IMR-90 (cell line): ENCODE results near the gene LYRM4. TPM values are rescaled to one million over a fixed set of nuclear protein-coding genes. Genes with fewer than 3 reads are reported as not detected.

ENCODE experiments used
- ATAC-seq: fragments of 200-7000 bp; cut with Tn5 transposase; 2 replicates; pipeline ENCODE4 v1.9.1; 2020; ENCODE audit warnings: low read depth, mild to moderate bottlenecking, moderate library complexity
- BruUV-seq: library from RNA; stranded (reverse); fragments of 400-500 nt; replicated peaks from 2 replicates; lab custom pipeline; 2021; lab: Mats Ljungman, UMichigan
- CTCF ChIA-PET: fragments of 300-600 bp; formaldehyde crosslinking; extraction: SDS; loops from one replicate; lab custom pipeline; 2021; ENCODE audit warnings: antibody characterized with exemption; lab: Yijun Ruan, JAX
- POLR2A ChIA-PET: fragments of 300-600 bp; sonication (Branson Sonifier 250); formaldehyde crosslinking; loops from one replicate; lab custom pipeline; 2022; ENCODE audit warnings: antibody characterized with exemption; ENCODE audit not compliant: unreplicated experiment; lab: Charles Lee
- DNase-seq: peaks from one replicate; pipeline ENCODE4 v3.0.0; 2013
- H2AFZ ChIP-seq: replicated peaks from 2 replicates; pipeline ENCODE3; 2013; ENCODE audit warnings: low read length, mild to moderate bottlenecking; ENCODE audit not compliant: poor library complexity
- H2AK5ac ChIP-seq: 2 replicates; pipeline ENCODE4 v1.6.1; 2013; ENCODE audit warnings: low read depth, low read length, inconsistent platforms
- H2AK9ac ChIP-seq: replicated peaks from 2 replicates; pipeline ENCODE3; 2013; ENCODE audit warnings: mild to moderate bottlenecking, low read depth, low read length, moderate library complexity; ENCODE audit not compliant: poor library complexity
- H2BK120ac ChIP-seq: 2 replicates; pipeline ENCODE4 v1.6.1; 2013; ENCODE audit warnings: low read depth, low read length, inconsistent platforms
- H2BK15ac ChIP-seq: 3 replicates; pipeline ENCODE4 v1.6.1; 2013; ENCODE audit warnings: low read depth, low read length, inconsistent platforms
- H2BK20ac ChIP-seq: 2 replicates; pipeline ENCODE4 v1.6.1; 2013; ENCODE audit warnings: low read depth, mild to moderate bottlenecking, inconsistent platforms, low read length, moderate library complexity
- H2BK5ac ChIP-seq: 2 replicates; pipeline ENCODE4 v1.6.1; 2013; ENCODE audit warnings: mild to moderate bottlenecking, low read depth, low read length, inconsistent platforms; ENCODE audit not compliant: poor library complexity, severe bottlenecking
- H3K14ac ChIP-seq: replicated peaks from 2 replicates; pipeline ENCODE4 v1.6.1; 2013; ENCODE audit warnings: low read depth, low read length, inconsistent platforms
- H3K18ac ChIP-seq: 2 replicates; pipeline ENCODE4 v1.6.1; 2013; ENCODE audit warnings: low read depth, low read length, control low read depth
- H3K23ac ChIP-seq: 2 replicates; pipeline ENCODE4 v1.6.1; 2013; ENCODE audit warnings: low read depth, low read length, inconsistent platforms
- H3K27ac ChIP-seq: 2 replicates; pipeline ENCODE4 v1.5.1; 2013; ENCODE audit warnings: mild to moderate bottlenecking, control low read depth, low read length; ENCODE audit not compliant: insufficient read depth
- H3K27me3 ChIP-seq: 2 replicates; pipeline ENCODE4 v1.6.1; 2013; ENCODE audit warnings: low read length; ENCODE audit not compliant: control insufficient read depth, insufficient read depth
- H3K36me3 ChIP-seq: 2 replicates; pipeline ENCODE4 v1.6.1; 2013; ENCODE audit warnings: low read length, mixed read lengths; ENCODE audit not compliant: control insufficient read depth, insufficient read depth
- H3K4ac ChIP-seq: 2 replicates; pipeline ENCODE4 v1.6.1; 2013; ENCODE audit warnings: low read depth, low read length, inconsistent platforms
- H3K4me1 ChIP-seq: 2 replicates; pipeline ENCODE4 v1.6.1; 2013; ENCODE audit warnings: low read length, mixed read lengths; ENCODE audit not compliant: control insufficient read depth, insufficient read depth
- H3K4me2 ChIP-seq: 2 replicates; pipeline ENCODE4 v1.6.1; 2013; ENCODE audit warnings: low read depth, mild to moderate bottlenecking, control low read depth, low read length, moderate library complexity
- H3K4me3 ChIP-seq: 2 replicates; pipeline ENCODE4 v1.5.1; 2013; ENCODE audit warnings: low read depth, mild to moderate bottlenecking, control low read depth, low read length, moderate library complexity; ENCODE audit not compliant: insufficient read depth
- H3K56ac ChIP-seq: 2 replicates; pipeline ENCODE4 v1.6.1; 2013; ENCODE audit warnings: low read length, inconsistent platforms; ENCODE audit not compliant: insufficient read depth; ENCODE audit errors: extremely low read depth
- H3K79me1 ChIP-seq, 2 experiments: 2 replicates each; pipeline ENCODE4 v1.6.1; 2013; ENCODE audit warnings: low read length in 2 of 2, inconsistent platforms in 1 of 2, low read depth in 1 of 2
- H3K9ac ChIP-seq: 2 replicates; pipeline ENCODE4 v1.6.1; 2013; ENCODE audit warnings: low read depth, low read length, control low read depth
- H3K9me1 ChIP-seq: 2 replicates; pipeline ENCODE4 v1.6.1; 2013; ENCODE audit warnings: low read length, inconsistent platforms; ENCODE audit not compliant: insufficient read depth
- H3K9me3 ChIP-seq: 2 replicates; pipeline ENCODE4 v1.6.1; 2013; ENCODE audit warnings: low read length; ENCODE audit not compliant: control insufficient read depth, insufficient read depth
- H4K20me1 ChIP-seq: 2 replicates; pipeline ENCODE4 v1.6.1; 2013; ENCODE audit warnings: low read length, inconsistent platforms; ENCODE audit not compliant: insufficient read depth
- H4K5ac ChIP-seq: 2 replicates; pipeline ENCODE4 v1.6.1; 2013; ENCODE audit warnings: mild to moderate bottlenecking, low read depth, low read length, control low read depth
- H4K8ac ChIP-seq, 2 experiments: 2 replicates each; pipeline ENCODE4 v1.6.1; 2013; ENCODE audit warnings: low read depth in 2 of 2, low read length in 2 of 2, control low read depth in 1 of 2, inconsistent platforms in 1 of 2
- H4K91ac ChIP-seq: 2 replicates; pipeline ENCODE4 v1.6.1; 2013; ENCODE audit warnings: low read depth, low read length, inconsistent platforms; ENCODE audit not compliant: insufficient read depth
- CHD1 ChIP-seq: IDR thresholded peaks from 2 replicates; pipeline ENCODE4 v1.6.1; 2012; ENCODE audit warnings: low read depth, low read length, improper control_type of control experiment
- MAFK ChIP-seq: IDR thresholded peaks from 2 replicates; pipeline ENCODE4 v1.6.1; 2012; ENCODE audit warnings: low read depth, low read length, improper control_type of control experiment
- MAZ ChIP-seq: IDR thresholded peaks from 2 replicates; pipeline ENCODE4 v1.6.1; 2012; ENCODE audit warnings: low read depth, mild to moderate bottlenecking, low read length, improper control_type of control experiment, moderate library complexity, borderline replicate concordance
- NFE2L2 ChIP-seq: fragments of 150-350 bp; IDR thresholded peaks from 2 replicates; pipeline ENCODE4 v1.6.1; 2016; ENCODE audit warnings: low read depth, mild to moderate bottlenecking, low read length
- POLR2A ChIP-seq: IDR thresholded peaks from 2 replicates; pipeline ENCODE4 v1.6.1; 2012; ENCODE audit warnings: mild to moderate bottlenecking, low read depth, low read length
- RAD21 ChIP-seq: IDR thresholded peaks from 2 replicates; pipeline ENCODE4 v1.6.1; 2012; ENCODE audit warnings: low read length, improper control_type of control experiment
- RFX5 ChIP-seq: IDR thresholded peaks from 2 replicates; pipeline ENCODE4 v1.8.0; 2012; ENCODE audit warnings: low read depth, mild to moderate bottlenecking, low read length, moderate library complexity
- SMC3 ChIP-seq: fragments of 150-350 bp; IDR thresholded peaks from 2 replicates; pipeline ENCODE4 v1.6.1; 2016; ENCODE audit warnings: low read depth, mild to moderate bottlenecking, antibody characterized with exemption, low read length, moderate library complexity
- dilution Hi-C: fragments of 300-500 bp; cut with HindIII; formaldehyde crosslinking; loops from one replicate; pipeline ENCODE4 v1.14.3; 2018; ENCODE audit warnings: low sequenced_read_pairs; ENCODE audit not compliant: unreplicated experiment
- in situ Hi-C: fragments of 300-500 bp; cut with MboI; formaldehyde crosslinking; loops from 3 replicates; pipeline ENCODE4 v1.14.3; 2019; ENCODE audit warnings: low sequenced_read_pairs, inconsistent platforms, mixed read lengths
- intact Hi-C: fragments of 100-400 bp; cut with micrococcal nuclease; formaldehyde crosslinking; loops from 2 replicates; pipeline ENCODE4 v1.10.0; 2022
- polyA plus RNA-seq, 3 experiments: library from polyadenylated mRNA; depleted of rRNA; stranded (reverse); fragments of >200 nt; gene quantifications; 2 replicates each; pipeline ENCODE4 v1.2.3, GENCODE V29; 2012; ENCODE audit warnings: low replicate concordance in 1 of 3
- total RNA-seq: library from RNA; depleted of rRNA; stranded (reverse); fragments of >200 nt; gene quantifications from 2 replicates; pipeline ENCODE4 v1.2.3, GENCODE V29; 2012
- TF ChIP-seq, protein P1 (sequence below): fragments of 150-350 bp; IDR thresholded peaks from 2 replicates; pipeline ENCODE4 v1.6.1; 2016; ENCODE audit warnings: low read depth, mild to moderate bottlenecking, low read length, moderate library complexity, borderline replicate concordance
- TF ChIP-seq, protein P2 (sequence below): conservative IDR thresholded peaks from 2 replicates; pipeline ENCODE4 v1.5.1; 2012; ENCODE audit warnings: mild to moderate bottlenecking, low read depth, low read length, improper control_type of control experiment
- TF ChIP-seq, protein P3 (sequence below): fragments of 150-350 bp; IDR thresholded peaks from 2 replicates; pipeline ENCODE4 v1.6.1; 2017; ENCODE audit warnings: mild to moderate bottlenecking, antibody characterized with exemption, low read length, low read depth

Gene LYRM4
- total and polyA plus RNA-seq, 2 of the 4 experiments (the other 2 are of a cell fraction) = 11.5 to 26.6 TPM

DNA sequence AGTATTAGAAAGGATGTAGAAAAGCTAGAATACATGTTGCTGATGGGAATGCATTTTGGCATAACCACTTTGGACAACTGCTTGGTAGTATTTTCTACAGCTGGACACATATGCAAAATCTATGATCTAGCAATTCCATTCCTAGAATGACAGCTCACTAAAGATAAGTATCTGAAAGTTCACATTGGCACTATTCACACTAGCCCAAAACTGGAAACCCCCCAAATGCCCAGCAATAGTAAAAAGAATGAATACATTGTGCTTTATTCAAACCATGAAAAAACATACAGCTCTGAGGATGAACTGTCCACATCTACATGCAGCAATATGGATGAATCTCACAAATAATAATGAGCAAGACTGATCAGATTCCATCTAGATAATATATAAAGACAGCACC lies 96.7 kb downstream of the LYRM4 start:
- H3K4me1 ChIP-seq = no peaks in the 10 kb centered on the region; the same call in none of the 2 replicates
- no peak overlapping the region for H3K23ac ChIP-seq
- no peak for DNase-seq
- H2AK9ac ChIP-seq = no peak overlapping the region
- intact Hi-C loops = no loop called here
- no peaks in the 10 kb centered on the region for H3K9me3 ChIP-seq
- ATAC-seq = no peak
- in situ Hi-C loops = no loop called here
- no peak overlapping the region for H2BK5ac ChIP-seq
- H3K36me3 ChIP-seq = no peaks in the 10 kb centered on the region
- H3K4ac ChIP-seq = no peak overlapping the region
- H2BK120ac ChIP-seq = no peak overlapping the region
- ChIA-PET POLR2A (no interaction called here), CTCF (no interaction called here)
- no peak overlapping the region for H4K91ac ChIP-seq
- H3K56ac ChIP-seq = no peak overlapping the region
- H2BK15ac ChIP-seq = no peak overlapping the region
- no peak overlapping the region for H3K18ac ChIP-seq
- no peak overlapping the region for H3K27ac ChIP-seq
- no peak overlapping the region for H3K4me3 ChIP-seq
- no peaks in the 10 kb centered on the region for H4K20me1 ChIP-seq
- no peak overlapping the region for H2AK5ac ChIP-seq
- no peak overlapping the region for H3K9ac ChIP-seq
- no peak overlapping the region for H4K8ac ChIP-seq
- H2AFZ ChIP-seq = no peak overlapping the region
- no peak overlapping the region for H2BK20ac ChIP-seq
- no peak overlapping the region for H3K4me2 ChIP-seq
- dilution Hi-C loops = no loop called here
- H3K9me1 ChIP-seq = no peaks in the 10 kb centered on the region
- no TSS peak for BruUV-seq
- no peak overlapping the region for H4K5ac ChIP-seq
- no peaks in the 10 kb centered on the region; a peak in 1 of 4 replicates for H3K79me1 ChIP-seq
- TF ChIP-seq RAD21 (no peak), NFE2L2 (no peak), RFX5 (no peak), MAFK (no peak), POLR2A (no peak), CHD1 (no peak), SMC3 (no peak), MAZ (no peak)
- TF ChIP-seq, protein P1, sequence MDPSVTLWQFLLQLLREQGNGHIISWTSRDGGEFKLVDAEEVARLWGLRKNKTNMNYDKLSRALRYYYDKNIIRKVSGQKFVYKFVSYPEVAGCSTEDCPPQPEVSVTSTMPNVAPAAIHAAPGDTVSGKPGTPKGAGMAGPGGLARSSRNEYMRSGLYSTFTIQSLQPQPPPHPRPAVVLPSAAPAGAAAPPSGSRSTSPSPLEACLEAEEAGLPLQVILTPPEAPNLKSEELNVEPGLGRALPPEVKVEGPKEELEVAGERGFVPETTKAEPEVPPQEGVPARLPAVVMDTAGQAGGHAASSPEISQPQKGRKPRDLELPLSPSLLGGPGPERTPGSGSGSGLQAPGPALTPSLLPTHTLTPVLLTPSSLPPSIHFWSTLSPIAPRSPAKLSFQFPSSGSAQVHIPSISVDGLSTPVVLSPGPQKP = no peak
- TF ChIP-seq, protein P2, sequence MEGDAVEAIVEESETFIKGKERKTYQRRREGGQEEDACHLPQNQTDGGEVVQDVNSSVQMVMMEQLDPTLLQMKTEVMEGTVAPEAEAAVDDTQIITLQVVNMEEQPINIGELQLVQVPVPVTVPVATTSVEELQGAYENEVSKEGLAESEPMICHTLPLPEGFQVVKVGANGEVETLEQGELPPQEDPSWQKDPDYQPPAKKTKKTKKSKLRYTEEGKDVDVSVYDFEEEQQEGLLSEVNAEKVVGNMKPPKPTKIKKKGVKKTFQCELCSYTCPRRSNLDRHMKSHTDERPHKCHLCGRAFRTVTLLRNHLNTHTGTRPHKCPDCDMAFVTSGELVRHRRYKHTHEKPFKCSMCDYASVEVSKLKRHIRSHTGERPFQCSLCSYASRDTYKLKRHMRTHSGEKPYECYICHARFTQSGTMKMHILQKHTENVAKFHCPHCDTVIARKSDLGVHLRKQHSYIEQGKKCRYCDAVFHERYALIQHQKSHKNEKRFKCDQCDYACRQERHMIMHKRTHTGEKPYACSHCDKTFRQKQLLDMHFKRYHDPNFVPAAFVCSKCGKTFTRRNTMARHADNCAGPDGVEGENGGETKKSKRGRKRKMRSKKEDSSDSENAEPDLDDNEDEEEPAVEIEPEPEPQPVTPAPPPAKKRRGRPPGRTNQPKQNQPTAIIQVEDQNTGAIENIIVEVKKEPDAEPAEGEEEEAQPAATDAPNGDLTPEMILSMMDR = no peak
- TF ChIP-seq, protein P3, sequence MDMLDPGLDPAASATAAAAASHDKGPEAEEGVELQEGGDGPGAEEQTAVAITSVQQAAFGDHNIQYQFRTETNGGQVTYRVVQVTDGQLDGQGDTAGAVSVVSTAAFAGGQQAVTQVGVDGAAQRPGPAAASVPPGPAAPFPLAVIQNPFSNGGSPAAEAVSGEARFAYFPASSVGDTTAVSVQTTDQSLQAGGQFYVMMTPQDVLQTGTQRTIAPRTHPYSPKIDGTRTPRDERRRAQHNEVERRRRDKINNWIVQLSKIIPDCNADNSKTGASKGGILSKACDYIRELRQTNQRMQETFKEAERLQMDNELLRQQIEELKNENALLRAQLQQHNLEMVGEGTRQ = no peak
- no peak overlapping the region for H3K14ac ChIP-seq
- H3K27me3 ChIP-seq = no peaks in the 10 kb centered on the region
